Measurements from ENCODE around the gene PBX4.

The PBX4 gene

GRCh38 chr19:19653597-19654147, 35.2 kb upstream of the PBX4 start:
- no peak for TF ChIP-seq GATA3 (IDR thresholded peaks at IDR 0.05; ENCODE audit: low read depth, low read length)
- TF ChIP-seq GATA2 (IDR thresholded peaks at IDR 0.05; ENCODE audit: low read depth, low read length), result no peak

- no peak for TF ChIP-seq GATA3 (IDR thresholded peaks at IDR 0.05; ENCODE audit: low read depth, low read length)
- no peak for TF ChIP-seq GATA2 (IDR thresholded peaks at IDR 0.05; ENCODE audit: low read depth, low read length)
Observed at GRCh38 chr19:19652482-19653295, 34.2 kb upstream of the PBX4 start.

GRCh38 chr19:19651076-19651475, 32.6 kb upstream of the PBX4 start:
- no peak for TF ChIP-seq GATA2 (IDR thresholded peaks at IDR 0.05; ENCODE audit: low read depth, low read length)
- no peak for TF ChIP-seq GATA3 (IDR thresholded peaks at IDR 0.05; ENCODE audit: low read depth, low read length)

- TF ChIP-seq GATA3 (IDR thresholded peaks at IDR 0.05; ENCODE audit: low read depth, low read length), result no peak
- no peak for TF ChIP-seq GATA2 (IDR thresholded peaks at IDR 0.05; ENCODE audit: low read depth, low read length)
Observed at GRCh38 chr19:19650331-19650730, 31.8 kb upstream of the PBX4 start.

GRCh38 chr19:19649580-19649995, 31.1 kb upstream of the PBX4 start:
- TF ChIP-seq GATA2 (IDR thresholded peaks at IDR 0.05; ENCODE audit: low read depth, low read length) (no peak), GATA3 (IDR thresholded peaks at IDR 0.05; ENCODE audit: low read depth, low read length) (no peak)

- TF ChIP-seq GATA3 (IDR thresholded peaks at IDR 0.05; ENCODE audit: low read depth, low read length) (no peak), GATA2 (IDR thresholded peaks at IDR 0.05; ENCODE audit: low read depth, low read length) (no peak)
Observed at GRCh38 chr19:19649155-19649554, 30.7 kb upstream of the PBX4 start.

- TF ChIP-seq GATA3 (IDR thresholded peaks at IDR 0.05; ENCODE audit: low read depth, low read length) (no peak), GATA2 (IDR thresholded peaks at IDR 0.05; ENCODE audit: low read depth, low read length) (no peak)
Observed at GRCh38 chr19:19647037-19647835, 28.7 kb upstream of the PBX4 start.

GRCh38 chr19:19645233-19645870, 26.9 kb upstream of the PBX4 start:
- TF ChIP-seq GATA3 (IDR thresholded peaks at IDR 0.05; ENCODE audit: low read depth, low read length), result no peak
- no peak for TF ChIP-seq GATA2 (IDR thresholded peaks at IDR 0.05; ENCODE audit: low read depth, low read length)

GRCh38 chr19:19644054-19644388, 25.5 kb upstream of the PBX4 start:
- no peak for TF ChIP-seq GATA2 (IDR thresholded peaks at IDR 0.05; ENCODE audit: low read depth, low read length)
- no peak for TF ChIP-seq GATA3 (IDR thresholded peaks at IDR 0.05; ENCODE audit: low read depth, low read length)

GRCh38 chr19:19643158-19644053, 24.9 kb upstream of the PBX4 start, which contains the start of gene GMIP:
Gene GMIP (minus strand): TSS chr19:19643657. CDS start chr19:19643529, 128 bp downstream.
- no peak for TF ChIP-seq GATA2 (IDR thresholded peaks at IDR 0.05; ENCODE audit: low read depth, low read length)

- TF ChIP-seq GATA2 (IDR thresholded peaks at IDR 0.05; ENCODE audit: low read depth, low read length), result no peak
- no peak for TF ChIP-seq GATA3 (IDR thresholded peaks at IDR 0.05; ENCODE audit: low read depth, low read length)
Observed at GRCh38 chr19:19642506-19643157, 24.1 kb upstream of the PBX4 start.

- TF ChIP-seq GATA3 (IDR thresholded peaks at IDR 0.05; ENCODE audit: low read depth, low read length) (no peak), GATA2 (IDR thresholded peaks at IDR 0.05; ENCODE audit: low read depth, low read length) (no peak)
Observed at GRCh38 chr19:19637523-19638251, 19.2 kb upstream of the PBX4 start.

Measured in SH-SY5Y (cell line).